ENCODE measurements around the gene SPAG6. TPM values are rescaled to one million over a fixed set of nuclear protein-coding genes. Genes with fewer than 3 reads are reported as not detected.

Gene SPAG6
- total RNA-seq, 1 experiment from 2014 or later = 0.74 TPM

GRCh38 chr10:22343731-22344130 is 1.6 kb upstream of the SPAG6 start (continued):
- TF ChIP-seq, protein P1, sequence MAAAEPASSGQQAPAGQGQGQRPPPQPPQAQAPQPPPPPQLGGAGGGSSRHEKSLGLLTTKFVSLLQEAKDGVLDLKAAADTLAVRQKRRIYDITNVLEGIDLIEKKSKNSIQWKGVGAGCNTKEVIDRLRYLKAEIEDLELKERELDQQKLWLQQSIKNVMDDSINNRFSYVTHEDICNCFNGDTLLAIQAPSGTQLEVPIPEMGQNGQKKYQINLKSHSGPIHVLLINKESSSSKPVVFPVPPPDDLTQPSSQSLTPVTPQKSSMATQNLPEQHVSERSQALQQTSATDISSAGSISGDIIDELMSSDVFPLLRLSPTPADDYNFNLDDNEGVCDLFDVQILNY (CRISPR knock-in tag; IDR thresholded peaks at IDR 0.05) = no peak
- TF ChIP-seq FOXJ3 (CRISPR knock-in tag; IDR thresholded peaks at IDR 0.05; ENCODE audit: borderline replicate concordance) = no peak
- no peak for TF ChIP-seq CREB1 (CRISPR knock-in tag; IDR thresholded peaks at IDR 0.05)
- TF ChIP-seq, protein P2, sequence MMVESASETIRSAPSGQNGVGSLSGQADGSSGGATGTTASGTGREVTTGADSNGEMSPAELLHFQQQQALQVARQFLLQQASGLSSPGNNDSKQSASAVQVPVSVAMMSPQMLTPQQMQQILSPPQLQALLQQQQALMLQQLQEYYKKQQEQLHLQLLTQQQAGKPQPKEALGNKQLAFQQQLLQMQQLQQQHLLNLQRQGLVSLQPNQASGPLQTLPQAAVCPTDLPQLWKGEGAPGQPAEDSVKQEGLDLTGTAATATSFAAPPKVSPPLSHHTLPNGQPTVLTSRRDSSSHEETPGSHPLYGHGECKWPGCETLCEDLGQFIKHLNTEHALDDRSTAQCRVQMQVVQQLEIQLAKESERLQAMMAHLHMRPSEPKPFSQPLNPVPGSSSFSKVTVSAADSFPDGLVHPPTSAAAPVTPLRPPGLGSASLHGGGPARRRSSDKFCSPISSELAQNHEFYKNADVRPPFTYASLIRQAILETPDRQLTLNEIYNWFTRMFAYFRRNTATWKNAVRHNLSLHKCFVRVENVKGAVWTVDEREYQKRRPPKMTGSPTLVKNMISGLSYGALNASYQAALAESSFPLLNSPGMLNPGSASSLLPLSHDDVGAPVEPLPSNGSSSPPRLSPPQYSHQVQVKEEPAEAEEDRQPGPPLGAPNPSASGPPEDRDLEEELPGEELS (CRISPR knock-in tag; IDR thresholded peaks at IDR 0.05) = no peak

DNA sequence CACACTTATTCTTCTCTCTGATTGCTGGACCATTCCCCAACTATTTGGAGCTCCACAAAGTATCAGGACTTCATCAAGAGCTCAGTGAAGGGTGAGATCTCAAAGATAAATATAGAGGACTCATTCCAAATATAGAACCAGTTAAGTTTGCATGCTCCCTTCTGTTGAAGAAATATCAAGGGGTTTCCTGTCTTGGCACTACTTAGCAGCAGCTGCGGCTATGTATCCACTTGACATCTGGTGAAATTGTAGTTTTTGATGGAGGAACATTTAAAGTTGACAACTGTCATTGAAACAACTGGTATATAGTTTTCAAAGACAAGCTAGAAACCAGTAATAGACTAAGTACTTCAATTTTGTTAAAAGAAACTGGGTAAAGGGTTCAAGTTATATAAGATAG is 1.0 kb upstream of the SPAG6 start:
- no peak for DNase-seq (ENCODE audit: low spot score)
- TF ChIP-seq, protein P3, sequence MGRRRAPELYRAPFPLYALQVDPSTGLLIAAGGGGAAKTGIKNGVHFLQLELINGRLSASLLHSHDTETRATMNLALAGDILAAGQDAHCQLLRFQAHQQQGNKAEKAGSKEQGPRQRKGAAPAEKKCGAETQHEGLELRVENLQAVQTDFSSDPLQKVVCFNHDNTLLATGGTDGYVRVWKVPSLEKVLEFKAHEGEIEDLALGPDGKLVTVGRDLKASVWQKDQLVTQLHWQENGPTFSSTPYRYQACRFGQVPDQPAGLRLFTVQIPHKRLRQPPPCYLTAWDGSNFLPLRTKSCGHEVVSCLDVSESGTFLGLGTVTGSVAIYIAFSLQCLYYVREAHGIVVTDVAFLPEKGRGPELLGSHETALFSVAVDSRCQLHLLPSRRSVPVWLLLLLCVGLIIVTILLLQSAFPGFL (CRISPR knock-in tag; IDR thresholded peaks at IDR 0.05; ENCODE audit: borderline replicate concordance) = no peak
- TF ChIP-seq, protein P2 (CRISPR knock-in tag; IDR thresholded peaks at IDR 0.05) = no peak
- TF ChIP-seq, protein P4, sequence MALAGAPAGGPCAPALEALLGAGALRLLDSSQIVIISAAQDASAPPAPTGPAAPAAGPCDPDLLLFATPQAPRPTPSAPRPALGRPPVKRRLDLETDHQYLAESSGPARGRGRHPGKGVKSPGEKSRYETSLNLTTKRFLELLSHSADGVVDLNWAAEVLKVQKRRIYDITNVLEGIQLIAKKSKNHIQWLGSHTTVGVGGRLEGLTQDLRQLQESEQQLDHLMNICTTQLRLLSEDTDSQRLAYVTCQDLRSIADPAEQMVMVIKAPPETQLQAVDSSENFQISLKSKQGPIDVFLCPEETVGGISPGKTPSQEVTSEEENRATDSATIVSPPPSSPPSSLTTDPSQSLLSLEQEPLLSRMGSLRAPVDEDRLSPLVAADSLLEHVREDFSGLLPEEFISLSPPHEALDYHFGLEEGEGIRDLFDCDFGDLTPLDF (CRISPR knock-in tag; IDR thresholded peaks at IDR 0.05) = no peak
- TF ChIP-seq NR2C2 (CRISPR knock-in tag; IDR thresholded peaks at IDR 0.05) = no peak
- no peak for TF ChIP-seq TP53 (CRISPR knock-in tag; IDR thresholded peaks at IDR 0.05)
- no peak for TF ChIP-seq ZNF317 (CRISPR knock-in tag; IDR thresholded peaks at IDR 0.05; ENCODE audit: borderline replicate concordance, low read depth)
- TF ChIP-seq JUN (CRISPR knock-in tag; IDR thresholded peaks at IDR 0.05) = no peak
- no peak for TF ChIP-seq SOX15 (CRISPR knock-in tag; IDR thresholded peaks at IDR 0.05)
- TF ChIP-seq RELA (CRISPR knock-in tag; IDR thresholded peaks at IDR 0.05; ENCODE audit: borderline replicate concordance) = no peak
- TF ChIP-seq TCF7 (CRISPR knock-in tag; IDR thresholded peaks at IDR 0.05; ENCODE audit: low read depth) = no peak
- no peak for TF ChIP-seq NR1H2 (CRISPR knock-in tag; IDR thresholded peaks at IDR 0.05)
- TF ChIP-seq, protein P5, sequence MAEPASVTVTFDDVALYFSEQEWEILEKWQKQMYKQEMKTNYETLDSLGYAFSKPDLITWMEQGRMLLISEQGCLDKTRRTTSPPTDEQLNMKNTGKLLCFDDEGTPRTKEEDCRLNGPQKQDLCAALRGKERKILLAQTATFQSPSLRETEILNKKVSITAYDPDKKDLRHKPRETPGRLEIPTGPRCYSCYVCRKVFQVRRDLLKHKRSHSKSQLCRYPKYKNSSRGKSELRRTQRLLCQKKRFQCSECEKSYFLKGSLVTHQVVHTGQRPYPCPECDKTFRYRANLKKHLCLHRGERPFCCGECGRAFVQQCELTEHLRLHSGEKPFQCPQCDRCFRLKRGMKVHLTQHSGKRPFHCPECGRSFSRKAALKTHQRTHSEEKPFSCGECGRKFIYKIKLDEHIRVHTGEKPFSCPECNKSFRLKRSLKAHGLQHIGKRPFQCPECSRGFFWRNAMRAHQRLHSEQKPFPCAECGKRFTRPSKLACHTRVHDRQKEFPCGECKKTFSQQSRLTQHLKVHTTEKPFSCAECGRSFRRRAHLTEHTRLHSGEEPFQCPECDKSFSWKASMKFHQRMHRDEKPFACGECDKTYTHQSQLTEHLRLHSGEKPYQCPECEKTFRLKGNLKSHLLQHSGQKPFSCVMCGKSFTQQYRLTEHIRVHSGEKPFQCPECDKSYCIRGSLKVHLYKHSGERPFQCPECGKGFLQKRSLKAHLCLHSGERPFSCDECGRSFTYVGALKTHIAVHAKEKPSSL (CRISPR knock-in tag; conservative IDR thresholded peaks at IDR 0.05) = no peak
- no peak for TF ChIP-seq HMGA2 (CRISPR knock-in tag; IDR thresholded peaks at IDR 0.05)
- ChIA-PET POLR2A (no interaction called here), CTCF (interaction anchor here (1.5 kb wide), 1 partner anchor 351 kb away, joined by 3 read pairs; no protein-coding TSS in a partner anchor)
- Mint-ChIP-seq H3K4me3 (peak overlapping the region; percentile 69; the same call in 1 of the 2 replicates), H3K27ac (no peak overlapping the region), H3K27me3 (ENCODE audit: low read depth) (peaks cover 96% of the 10 kb centered on the region), H3K36me3 (no peaks in the 10 kb centered on the region), H3K9me3 (no peaks in the 10 kb centered on the region), H3K4me1 (peaks cover 12% of the 10 kb centered on the region)
- ATAC-seq = no peak

Data from WTC11 (cell line).